SU-DHL-6 (cell line): ENCODE results near the gene ISYNA1.

ENCODE experiments used
- EZH2phosphoT487 ChIP-seq: fragments of 200-600 bp; sonication (generic), shearing (Covaris generic); conservative IDR thresholded peaks from 2 replicates; pipeline ENCODE4 v1.6.1; 2018; ENCODE audit warnings: mild to moderate bottlenecking, antibody characterized with exemption, low read length, moderate library complexity, mixed read lengths
- TF ChIP-seq, protein P1 (sequence below): fragments of 200-600 bp; sonication (generic); IDR thresholded peaks from one replicate; pipeline ENCODE4 v1.5.1; 2017; ENCODE audit warnings: antibody characterized with exemption, mild to moderate bottlenecking, low read length, moderate library complexity; ENCODE audit not compliant: insufficient read depth, poor library complexity, severe bottlenecking

DNA sequence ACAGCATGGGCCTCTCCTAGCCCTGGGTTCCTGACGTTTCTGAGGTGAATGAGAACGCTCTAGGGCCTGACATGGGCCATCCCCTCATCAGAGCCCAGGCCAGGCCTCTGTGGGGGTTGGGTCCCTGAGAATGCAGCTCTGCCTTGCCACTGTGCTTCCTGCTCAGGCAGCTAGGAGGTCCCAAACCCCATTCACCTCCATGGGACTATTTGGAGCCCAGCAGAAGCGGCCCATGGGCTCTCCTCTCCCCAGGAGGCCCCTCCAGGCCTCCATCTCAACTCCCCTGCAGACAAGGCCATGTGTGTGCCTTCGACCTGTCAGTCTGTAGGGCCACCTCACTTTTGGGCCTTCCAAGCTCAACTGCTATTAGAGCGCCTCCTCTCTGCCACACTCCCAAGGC is 47.1 kb upstream of the ISYNA1 start:
- TF ChIP-seq, protein P1, sequence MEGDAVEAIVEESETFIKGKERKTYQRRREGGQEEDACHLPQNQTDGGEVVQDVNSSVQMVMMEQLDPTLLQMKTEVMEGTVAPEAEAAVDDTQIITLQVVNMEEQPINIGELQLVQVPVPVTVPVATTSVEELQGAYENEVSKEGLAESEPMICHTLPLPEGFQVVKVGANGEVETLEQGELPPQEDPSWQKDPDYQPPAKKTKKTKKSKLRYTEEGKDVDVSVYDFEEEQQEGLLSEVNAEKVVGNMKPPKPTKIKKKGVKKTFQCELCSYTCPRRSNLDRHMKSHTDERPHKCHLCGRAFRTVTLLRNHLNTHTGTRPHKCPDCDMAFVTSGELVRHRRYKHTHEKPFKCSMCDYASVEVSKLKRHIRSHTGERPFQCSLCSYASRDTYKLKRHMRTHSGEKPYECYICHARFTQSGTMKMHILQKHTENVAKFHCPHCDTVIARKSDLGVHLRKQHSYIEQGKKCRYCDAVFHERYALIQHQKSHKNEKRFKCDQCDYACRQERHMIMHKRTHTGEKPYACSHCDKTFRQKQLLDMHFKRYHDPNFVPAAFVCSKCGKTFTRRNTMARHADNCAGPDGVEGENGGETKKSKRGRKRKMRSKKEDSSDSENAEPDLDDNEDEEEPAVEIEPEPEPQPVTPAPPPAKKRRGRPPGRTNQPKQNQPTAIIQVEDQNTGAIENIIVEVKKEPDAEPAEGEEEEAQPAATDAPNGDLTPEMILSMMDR = no peak
- no peak for TF ChIP-seq EZH2phosphoT487
